ENCODE results near the gene RAB8B. TPM values are rescaled to one million over a fixed set of nuclear protein-coding genes. Genes with fewer than 3 reads are reported as not detected.

The RAB8B gene
- total RNA-seq, 2 experiments from 2014 or later, result 109 to 119 TPM

GRCh38 chr15:63277893-63278456 is 88.6 kb downstream of the RAB8B start:
- H3K27me3 Mint-ChIP-seq, result no peaks in the 10 kb centered on the region
- intact Hi-C loops (cut with micrococcal nuclease), result loop anchor here (2.0 to 10.0 kb wide), 4 partner anchors 41 to 233 kb away; partner anchors contain the start of genes RPS27L and TPM1
- H3K4me3 Mint-ChIP-seq, result peak overlapping the region; percentile 70
- ChIA-PET POLR2A (interaction anchor here (0.6 to 1.4 kb wide), 2 partner anchors 83 to 87 kb away, joined by 3 read pairs; no protein-coding TSS in a partner anchor), CTCF (interaction anchor here (1.0 to 1.3 kb wide), 2 partner anchors 11 to 230 kb away, joined by 3 read pairs; no protein-coding TSS in a partner anchor)
- H3K36me3 Mint-ChIP-seq, result no peaks in the 10 kb centered on the region
- H3K4me1 Mint-ChIP-seq (ENCODE audit: low read depth), result peaks cover 18% of the 10 kb centered on the region
- no peak for DNase-seq
- no peaks in the 10 kb centered on the region for H3K9me3 Mint-ChIP-seq
- H3K27ac Mint-ChIP-seq, result no peak overlapping the region

DNA sequence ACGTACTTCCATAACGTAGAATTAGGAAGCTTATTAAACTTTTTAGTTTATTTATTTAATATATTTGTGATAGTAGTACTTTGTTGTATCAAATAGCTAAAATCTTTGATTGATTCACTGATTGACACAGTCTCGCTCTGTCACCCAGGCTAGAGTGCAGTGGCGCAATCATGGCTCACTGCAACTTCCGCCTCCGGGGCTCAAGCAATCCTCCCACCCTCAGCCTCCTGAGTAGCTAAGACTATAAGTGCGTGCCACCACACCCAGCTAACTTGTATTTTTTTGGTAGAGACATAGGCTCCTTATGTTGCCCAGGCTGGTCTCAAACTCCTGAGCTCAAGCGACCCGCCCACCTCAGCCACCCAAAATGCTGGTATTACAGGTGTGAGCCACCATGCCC is 93.7 kb downstream of the RAB8B start:
- no peaks in the 10 kb centered on the region for H3K9me3 Mint-ChIP-seq
- H3K4me3 Mint-ChIP-seq, result no peak overlapping the region
- no peak for DNase-seq
- CTCF ChIA-PET, result interaction anchor here (1.0 to 1.7 kb wide), 2 partner anchors 120 to 235 kb away, joined by 4 to 6 read pairs; no protein-coding TSS in a partner anchor
- H3K27ac Mint-ChIP-seq, result no peak overlapping the region
- peaks cover 2% of the 10 kb centered on the region for H3K36me3 Mint-ChIP-seq
- POLR2A ChIA-PET, result no interaction called here
- H3K4me1 Mint-ChIP-seq (ENCODE audit: low read depth), result peaks cover 8% of the 10 kb centered on the region
- intact Hi-C loops (cut with micrococcal nuclease), result loop anchor here (10.0 kb wide), 1 partner anchor 782 kb away; no protein-coding TSS in a partner anchor
- H3K27me3 Mint-ChIP-seq, result no peaks in the 10 kb centered on the region

DNA sequence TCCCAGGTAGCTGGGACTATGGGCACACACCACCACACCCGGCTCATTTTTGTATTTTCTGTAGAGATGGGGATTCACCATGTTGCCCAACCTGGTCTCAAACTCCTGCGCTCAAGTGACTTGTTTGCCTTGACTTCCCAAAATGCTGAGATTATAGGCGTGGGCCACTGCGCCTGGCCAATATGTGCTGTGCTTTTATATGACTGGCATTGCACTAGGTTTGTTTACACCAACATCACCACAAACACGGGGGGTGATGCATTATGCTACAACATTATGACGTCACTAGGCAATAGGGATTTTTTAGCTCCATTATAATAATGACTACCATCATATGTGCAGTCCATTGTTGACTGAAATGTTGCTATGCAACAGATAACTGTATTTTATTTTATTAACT is 94.9 kb downstream of the RAB8B start:
- H3K4me3 Mint-ChIP-seq, result no peak overlapping the region
- DNase-seq, result no peak
- ChIA-PET CTCF (interaction anchor here (0.8 kb wide), 1 partner anchor 221 kb away, joined by 3 read pairs; no protein-coding TSS in a partner anchor), POLR2A (no interaction called here)
- peaks cover 11% of the 10 kb centered on the region for H3K4me1 Mint-ChIP-seq (ENCODE audit: low read depth)
- H3K27me3 Mint-ChIP-seq, result no peaks in the 10 kb centered on the region
- no peak overlapping the region for H3K27ac Mint-ChIP-seq
- intact Hi-C loops (cut with micrococcal nuclease), result loop anchor here (10.0 kb wide), 1 partner anchor 780 kb away; no protein-coding TSS in a partner anchor
- no peaks in the 10 kb centered on the region for H3K9me3 Mint-ChIP-seq
- H3K36me3 Mint-ChIP-seq, result peaks cover 2% of the 10 kb centered on the region

- no peaks in the 10 kb centered on the region for H3K9me3 Mint-ChIP-seq
- ChIA-PET CTCF (interaction anchor here (0.6 to 3.2 kb wide), 4 partner anchors 19 to 239 kb away, joined by 4 to 47 read pairs (median 20); no protein-coding TSS in a partner anchor), POLR2A (no interaction called here)
- no peaks in the 10 kb centered on the region for H3K27me3 Mint-ChIP-seq
- intact Hi-C loops (cut with micrococcal nuclease), result loop anchor here (10.0 kb wide), 1 partner anchor 778 kb away; no protein-coding TSS in a partner anchor
- H3K4me1 Mint-ChIP-seq (ENCODE audit: low read depth), result peaks cover 11% of the 10 kb centered on the region
- no peak for DNase-seq
- H3K4me3 Mint-ChIP-seq, result no peak overlapping the region
- peaks cover 2% of the 10 kb centered on the region for H3K36me3 Mint-ChIP-seq
- no peak overlapping the region for H3K27ac Mint-ChIP-seq
Observed at GRCh38 chr15:63287109-63287508, 97.7 kb downstream of the RAB8B start.

DNA sequence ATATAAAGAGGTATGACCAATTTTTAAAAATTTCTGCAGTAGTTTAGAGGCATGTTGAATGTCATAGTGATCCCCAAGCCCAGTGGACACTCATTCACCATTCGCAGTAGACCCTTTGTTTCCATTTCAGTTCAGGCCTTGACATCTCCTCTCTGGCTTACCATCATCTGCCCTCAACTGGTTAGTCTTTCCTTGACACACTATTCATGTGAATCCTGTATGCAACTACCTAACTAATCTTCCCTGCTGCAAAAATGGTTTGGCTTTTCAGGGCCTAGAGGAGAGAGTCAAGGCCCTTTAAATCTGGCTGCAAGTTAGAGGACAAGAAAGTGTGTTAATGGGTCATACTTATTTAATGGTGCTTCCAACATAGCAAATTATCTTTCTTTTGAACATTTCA is 98.9 kb downstream of the RAB8B start:
- no peak for DNase-seq
- Mint-ChIP-seq H3K27ac (no peak overlapping the region), H3K27me3 (no peaks in the 10 kb centered on the region), H3K9me3 (no peaks in the 10 kb centered on the region), H3K4me1 (ENCODE audit: low read depth) (peaks cover 8% of the 10 kb centered on the region), H3K36me3 (peaks cover 2% of the 10 kb centered on the region), H3K4me3 (no peak overlapping the region)
- ChIA-PET POLR2A (no interaction called here), CTCF (interaction anchor here (1.0 to 3.2 kb wide), 9 partner anchors 12 to 240 kb away, joined by 3 to 47 read pairs (median 12); partner anchors contain the start of gene APH1B)
- intact Hi-C loops (cut with micrococcal nuclease), result loop anchor here (1.0 to 10.0 kb wide), 2 partner anchors 115 to 776 kb away; no protein-coding TSS in a partner anchor

GRCh38 chr15:63288778-63289378 is 99.5 kb downstream of the RAB8B start:
- ChIA-PET CTCF (interaction anchor here (0.7 to 3.2 kb wide), 13 partner anchors 9 to 240 kb away, joined by 3 to 47 read pairs (median 3); partner anchors contain the start of gene APH1B), POLR2A (no interaction called here)
- intact Hi-C loops (cut with micrococcal nuclease), result loop anchor here (1.0 to 10.0 kb wide), 2 partner anchors 114 to 776 kb away; no protein-coding TSS in a partner anchor
- Mint-ChIP-seq H3K4me3 (no peak overlapping the region), H3K9me3 (no peaks in the 10 kb centered on the region), H3K4me1 (ENCODE audit: low read depth) (peaks cover 7% of the 10 kb centered on the region), H3K36me3 (peaks cover 2% of the 10 kb centered on the region), H3K27ac (no peak overlapping the region), H3K27me3 (no peaks in the 10 kb centered on the region)
- no peak for DNase-seq

- no peak overlapping the region for H3K27ac Mint-ChIP-seq
Observed at GRCh38 chr15:63291507-63291906, 102.1 kb downstream of the RAB8B start.

DNA sequence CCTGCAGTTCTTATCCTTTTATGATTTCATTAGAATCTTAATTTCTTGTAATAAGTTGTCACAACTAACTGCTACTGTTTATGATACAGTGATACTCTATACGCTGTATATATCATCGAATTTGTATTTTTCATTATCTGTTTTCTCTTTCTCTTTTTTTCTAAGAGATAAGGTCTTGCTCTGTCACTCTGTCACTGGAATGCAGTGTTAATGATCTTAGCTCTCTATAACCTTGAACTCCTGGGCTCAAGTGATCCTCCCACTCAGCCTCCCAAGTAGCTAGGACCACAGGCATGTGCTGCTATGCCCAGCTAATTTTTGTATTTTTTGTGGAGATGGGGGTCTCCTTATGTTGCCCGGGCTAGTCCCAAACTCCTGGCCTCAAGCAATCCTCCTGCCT is 102.8 kb downstream of the RAB8B start:
- H3K9me3 Mint-ChIP-seq, result no peaks in the 10 kb centered on the region

More at GRCh38 chr15:63291507-63291906, 102.1 kb downstream of the RAB8B start:
- peaks cover 5% of the 10 kb centered on the region for H3K36me3 Mint-ChIP-seq
- no peaks in the 10 kb centered on the region for H3K9me3 Mint-ChIP-seq
- ChIA-PET POLR2A (interaction anchor here (0.6 to 0.9 kb wide), 2 partner anchors 25 to 102 kb away, joined by 3 read pairs; partner anchors contain the start of gene RAB8B), CTCF (interaction anchor here (0.8 to 3.0 kb wide), 5 partner anchors 25 to 243 kb away, joined by 3 to 28 read pairs (median 7); no protein-coding TSS in a partner anchor)
- H3K4me3 Mint-ChIP-seq, result no peak overlapping the region
- peaks cover 7% of the 10 kb centered on the region for H3K4me1 Mint-ChIP-seq (ENCODE audit: low read depth)
- intact Hi-C loops (cut with micrococcal nuclease), result no loop called here
- DNase-seq, result no peak
- no peaks in the 10 kb centered on the region for H3K27me3 Mint-ChIP-seq

GRCh38 chr15:63292771-63293170 is 103.4 kb downstream of the RAB8B start:
- no peaks in the 10 kb centered on the region for H3K9me3 Mint-ChIP-seq
- intact Hi-C loops (cut with micrococcal nuclease), result no loop called here
- DNase-seq, result no peak
- H3K36me3 Mint-ChIP-seq, result peaks cover 5% of the 10 kb centered on the region
- POLR2A ChIA-PET, result no interaction called here
- no peak overlapping the region for H3K4me3 Mint-ChIP-seq
- H3K27me3 Mint-ChIP-seq, result no peaks in the 10 kb centered on the region
- H3K27ac Mint-ChIP-seq, result no peak overlapping the region
- CTCF ChIA-PET, result interaction anchor here (0.6 to 3.0 kb wide), 2 partner anchors 109 to 245 kb away, joined by 3 to 28 read pairs; no protein-coding TSS in a partner anchor
- H3K4me1 Mint-ChIP-seq (ENCODE audit: low read depth), result peaks cover 7% of the 10 kb centered on the region

More for the DNA sequence above, 102.8 kb downstream of the RAB8B start:
- ChIA-PET POLR2A (no interaction called here), CTCF (interaction anchor here (0.6 to 3.0 kb wide), 2 partner anchors 110 to 244 kb away, joined by 3 to 28 read pairs; no protein-coding TSS in a partner anchor)
- no peak overlapping the region for H3K27ac Mint-ChIP-seq
- no peak overlapping the region for H3K4me3 Mint-ChIP-seq
- no peaks in the 10 kb centered on the region for H3K27me3 Mint-ChIP-seq
- DNase-seq, result no peak
- intact Hi-C loops (cut with micrococcal nuclease), result no loop called here
- H3K4me1 Mint-ChIP-seq (ENCODE audit: low read depth), result peaks cover 7% of the 10 kb centered on the region
- H3K36me3 Mint-ChIP-seq, result peaks cover 5% of the 10 kb centered on the region

GRCh38 chr15:63294359-63294758 is 105.0 kb downstream of the RAB8B start:
- DNase-seq, result no peak
- Mint-ChIP-seq H3K27ac (no peak overlapping the region), H3K4me3 (no peak overlapping the region), H3K4me1 (ENCODE audit: low read depth) (no peaks in the 10 kb centered on the region), H3K36me3 (peaks cover 5% of the 10 kb centered on the region), H3K27me3 (no peaks in the 10 kb centered on the region), H3K9me3 (no peaks in the 10 kb centered on the region)
- intact Hi-C loops (cut with micrococcal nuclease), result no loop called here
- POLR2A ChIA-PET, result no interaction called here
- CTCF ChIA-PET, result interaction anchor here (1.8 kb wide), 1 partner anchor 108 kb away, joined by 8 read pairs; no protein-coding TSS in a partner anchor

- CTCF ChIA-PET, result interaction anchor here (1.8 kb wide), 1 partner anchor 107 kb away, joined by 8 read pairs; no protein-coding TSS in a partner anchor
- POLR2A ChIA-PET, result no interaction called here
- H3K36me3 Mint-ChIP-seq, result peaks cover 9% of the 10 kb centered on the region
- no peaks in the 10 kb centered on the region for H3K9me3 Mint-ChIP-seq
- intact Hi-C loops (cut with micrococcal nuclease), result no loop called here
- no peak for DNase-seq
- no peaks in the 10 kb centered on the region for H3K27me3 Mint-ChIP-seq
- H3K4me3 Mint-ChIP-seq, result no peak overlapping the region
- no peaks in the 10 kb centered on the region for H3K4me1 Mint-ChIP-seq (ENCODE audit: low read depth)
- no peak overlapping the region for H3K27ac Mint-ChIP-seq
Observed at GRCh38 chr15:63295341-63295740, 105.9 kb downstream of the RAB8B start.

GRCh38 chr15:63296195-63296594 is 106.8 kb downstream of the RAB8B start:
- intact Hi-C loops (cut with micrococcal nuclease), result no loop called here
- POLR2A ChIA-PET, result no interaction called here
- Mint-ChIP-seq H3K4me3 (no peak overlapping the region), H3K9me3 (no peaks in the 10 kb centered on the region), H3K36me3 (peaks cover 12% of the 10 kb centered on the region), H3K27ac (no peak overlapping the region), H3K27me3 (no peaks in the 10 kb centered on the region), H3K4me1 (ENCODE audit: low read depth) (no peaks in the 10 kb centered on the region)
- CTCF ChIA-PET, result interaction anchor here (1.8 kb wide), 1 partner anchor 106 kb away, joined by 8 read pairs; no protein-coding TSS in a partner anchor
- no peak for DNase-seq
